ENCODE measurements around the gene CDCA4. TPM values are rescaled to one million over a fixed set of nuclear protein-coding genes. Genes with fewer than 3 reads are reported as not detected.

CDCA4 gene
- total RNA-seq, 3 donors from 2014 or later, result 4.3 to 8.7 (median 5.6) TPM

- H3K9me3 ChIP-seq, result no peaks in the 10 kb centered on the region
Measured at GRCh38 chr14:105005329-105005928, 15.5 kb downstream of the CDCA4 start.

DNA sequence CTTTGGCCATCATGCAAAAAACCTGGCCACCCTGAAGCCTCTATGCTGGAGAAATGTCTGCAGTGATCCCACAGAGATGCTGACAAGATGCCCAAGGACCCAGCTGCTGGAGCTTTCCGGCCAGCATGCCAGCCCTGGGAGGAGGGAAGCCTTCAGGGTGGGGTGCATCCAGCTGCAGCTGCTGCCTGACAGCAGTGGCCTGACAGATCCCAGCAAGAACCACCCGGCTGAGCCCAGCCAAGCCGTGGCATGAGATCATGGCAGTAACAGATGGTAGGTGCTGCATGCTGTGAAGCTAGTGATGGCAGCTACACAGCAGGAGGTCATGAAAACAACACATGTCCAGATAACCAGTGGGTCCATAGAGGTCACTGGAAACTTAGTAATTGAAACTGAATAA is 21.5 kb downstream of the CDCA4 start:
- H3K4me1 ChIP-seq (ENCODE audit: low read depth), result no peaks in the 10 kb centered on the region
- ATAC-seq (no peak), DNase-seq (no peak)
- intact Hi-C loops (cut with DNase I, micrococcal nuclease), result no loop called here
- no peaks in the 10 kb centered on the region for H3K9me3 ChIP-seq
- TF ChIP-seq, protein P1, sequence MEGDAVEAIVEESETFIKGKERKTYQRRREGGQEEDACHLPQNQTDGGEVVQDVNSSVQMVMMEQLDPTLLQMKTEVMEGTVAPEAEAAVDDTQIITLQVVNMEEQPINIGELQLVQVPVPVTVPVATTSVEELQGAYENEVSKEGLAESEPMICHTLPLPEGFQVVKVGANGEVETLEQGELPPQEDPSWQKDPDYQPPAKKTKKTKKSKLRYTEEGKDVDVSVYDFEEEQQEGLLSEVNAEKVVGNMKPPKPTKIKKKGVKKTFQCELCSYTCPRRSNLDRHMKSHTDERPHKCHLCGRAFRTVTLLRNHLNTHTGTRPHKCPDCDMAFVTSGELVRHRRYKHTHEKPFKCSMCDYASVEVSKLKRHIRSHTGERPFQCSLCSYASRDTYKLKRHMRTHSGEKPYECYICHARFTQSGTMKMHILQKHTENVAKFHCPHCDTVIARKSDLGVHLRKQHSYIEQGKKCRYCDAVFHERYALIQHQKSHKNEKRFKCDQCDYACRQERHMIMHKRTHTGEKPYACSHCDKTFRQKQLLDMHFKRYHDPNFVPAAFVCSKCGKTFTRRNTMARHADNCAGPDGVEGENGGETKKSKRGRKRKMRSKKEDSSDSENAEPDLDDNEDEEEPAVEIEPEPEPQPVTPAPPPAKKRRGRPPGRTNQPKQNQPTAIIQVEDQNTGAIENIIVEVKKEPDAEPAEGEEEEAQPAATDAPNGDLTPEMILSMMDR (IDR thresholded peaks at IDR 0.05), result no peak
- H3K36me3 ChIP-seq (ENCODE audit: low read depth), result no peaks in the 10 kb centered on the region
- H3K4me3 ChIP-seq, result no peak overlapping the region

More at GRCh38 chr14:105005329-105005928, 15.5 kb downstream of the CDCA4 start:
- intact Hi-C loops (cut with DNase I, micrococcal nuclease), result no loop called here
- H3K4me1 ChIP-seq (ENCODE audit: low read depth), result no peaks in the 10 kb centered on the region
- ATAC-seq (peak; percentile 9), DNase-seq (no peak)
- H3K4me3 ChIP-seq, result no peak overlapping the region
- TF ChIP-seq, protein P1 (IDR thresholded peaks at IDR 0.05), result no peak
- H3K36me3 ChIP-seq (ENCODE audit: low read depth), result no peaks in the 10 kb centered on the region

GRCh38 chr14:104998801-104999200 is 22.1 kb downstream of the CDCA4 start:
- TF ChIP-seq, protein P1 (IDR thresholded peaks at IDR 0.05), result no peak
- intact Hi-C loops (cut with DNase I, micrococcal nuclease), result no loop called here
- ATAC-seq, result no peak

DNA sequence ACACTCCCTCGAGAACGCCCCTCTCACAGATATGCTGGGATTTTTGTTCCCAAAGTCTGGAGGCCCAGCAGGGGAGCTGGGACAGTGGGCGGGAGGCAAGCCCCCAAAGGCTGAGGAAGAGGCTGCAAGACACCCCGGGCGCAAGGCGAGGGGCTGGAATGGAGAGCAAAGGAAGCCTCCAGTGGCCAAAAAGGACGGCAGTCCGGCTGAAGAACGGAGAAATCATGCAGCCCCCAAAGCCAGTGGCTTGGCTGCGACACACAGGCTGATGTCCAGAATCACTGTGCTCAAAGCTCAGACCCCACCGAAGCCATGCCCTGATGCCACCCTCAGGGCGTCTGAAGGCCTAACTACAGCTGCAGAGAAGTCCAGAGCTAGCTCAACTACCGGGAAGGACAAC is 24.4 kb downstream of the CDCA4 start:
- intact Hi-C loops (cut with DNase I, micrococcal nuclease), result no loop called here
- no peaks in the 10 kb centered on the region for H3K4me1 ChIP-seq (ENCODE audit: low read depth)
- no peak for ATAC-seq
- DNase-seq, result no peak
- no peak overlapping the region for H3K4me3 ChIP-seq
- H3K9me3 ChIP-seq, result no peaks in the 10 kb centered on the region
- H3K36me3 ChIP-seq (ENCODE audit: low read depth), result no peaks in the 10 kb centered on the region
- TF ChIP-seq, protein P1 (IDR thresholded peaks at IDR 0.05), result no peak

More at GRCh38 chr14:104998801-104999200, 22.1 kb downstream of the CDCA4 start:
- Histone ChIP-seq H3K4me1 (ENCODE audit: low read depth) (no peaks in the 10 kb centered on the region), H3K36me3 (ENCODE audit: low read depth) (no peaks in the 10 kb centered on the region), H3K4me3 (no peak overlapping the region), H3K9me3 (no peaks in the 10 kb centered on the region)
- no peak for DNase-seq

GRCh38 chr14:104996032-104996431 is 24.9 kb downstream of the CDCA4 start:
- intact Hi-C loops (cut with DNase I, micrococcal nuclease), result no loop called here
- no peaks in the 10 kb centered on the region for H3K4me1 ChIP-seq (ENCODE audit: low read depth)
- no peaks in the 10 kb centered on the region for H3K36me3 ChIP-seq (ENCODE audit: low read depth)
- DNase-seq, result peak in 1 of 3 donors; percentile 27
- TF ChIP-seq, protein P1 (IDR thresholded peaks at IDR 0.05), result no peak
- no peak for ATAC-seq
- no peak overlapping the region for H3K4me3 ChIP-seq
- no peaks in the 10 kb centered on the region for H3K9me3 ChIP-seq
